GM10847 (cell line): ENCODE results near the gene RNF220.

Experiments used
- POLR2A ChIP-seq: IDR thresholded peaks from 2 replicates; pipeline ENCODE4 v1.6.1; 2011; ENCODE audit not compliant: insufficient read length; ENCODE audit errors: extremely low read depth

RNF220 gene

DNA sequence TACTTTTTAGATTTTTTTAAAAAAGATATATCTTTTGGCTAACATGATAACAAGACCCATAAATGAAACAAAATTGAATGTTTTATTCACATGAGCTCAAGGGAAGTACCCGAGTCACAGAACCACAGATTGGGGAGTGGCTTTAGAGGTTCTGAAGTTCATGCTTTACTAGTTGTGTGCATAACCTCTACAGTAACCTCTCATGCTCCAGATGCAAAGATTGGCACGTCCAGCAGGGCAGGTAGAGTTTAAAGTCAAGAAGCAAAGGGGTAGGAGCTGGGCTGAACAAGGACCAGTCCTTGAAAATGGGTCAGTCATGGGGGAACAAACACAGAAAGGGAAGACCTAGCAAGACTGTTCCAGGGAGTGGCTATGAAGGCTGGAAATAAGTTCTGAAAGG is 109.6 kb downstream of the RNF220 start:
- TF ChIP-seq POLR2A = no peak

DNA sequence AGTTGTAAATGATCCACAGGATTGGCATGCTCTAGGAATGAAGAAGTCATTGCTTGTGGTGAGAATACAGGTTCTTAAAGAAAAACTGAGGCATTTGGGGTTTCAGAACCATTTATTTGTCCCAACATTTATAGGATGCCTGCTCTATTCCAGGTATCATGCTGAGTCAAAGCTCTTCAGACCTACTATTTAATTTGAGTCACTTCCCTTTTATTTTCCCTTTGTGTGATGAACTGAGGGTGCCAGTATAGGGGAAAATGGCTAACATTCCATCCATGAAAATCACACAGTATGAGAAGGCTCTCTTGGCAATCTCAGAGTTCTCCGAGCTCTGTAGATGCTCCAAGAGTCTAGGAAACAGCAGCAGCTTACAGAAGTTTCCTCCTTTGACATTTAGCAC is 110.4 kb downstream of the RNF220 start:
- TF ChIP-seq POLR2A = no peak

DNA sequence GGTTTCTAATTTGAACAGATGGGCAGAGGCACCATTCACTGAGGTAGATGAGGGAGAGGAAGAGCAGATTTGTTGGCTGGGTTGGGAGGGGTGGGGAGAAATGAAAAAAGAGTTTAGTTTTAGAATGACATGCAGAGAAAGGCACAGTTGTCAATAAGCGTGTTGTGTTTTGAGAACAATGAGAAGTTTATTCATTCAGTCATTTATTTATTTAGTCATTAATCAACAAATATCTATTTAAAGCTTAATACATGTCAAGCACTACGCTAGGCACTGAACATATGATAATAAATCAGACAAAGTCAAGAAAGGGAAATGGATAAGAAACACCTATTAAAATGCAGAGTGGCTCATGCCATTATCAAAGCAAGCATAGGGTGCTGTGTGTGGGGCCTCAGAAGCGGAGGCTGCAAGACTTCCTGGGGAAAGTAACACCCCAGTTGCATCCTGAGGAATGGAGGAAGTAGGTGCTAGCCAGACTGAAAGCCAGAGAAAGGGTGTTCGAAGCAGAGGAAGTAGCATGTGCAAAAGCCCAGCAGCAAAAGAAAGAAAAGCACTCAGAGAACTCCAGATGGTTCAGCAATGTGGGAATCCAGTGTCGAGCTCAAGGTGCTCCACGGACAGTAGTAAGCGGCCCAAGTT is 114.1 kb downstream of the RNF220 start:
- TF ChIP-seq POLR2A = no peak

DNA sequence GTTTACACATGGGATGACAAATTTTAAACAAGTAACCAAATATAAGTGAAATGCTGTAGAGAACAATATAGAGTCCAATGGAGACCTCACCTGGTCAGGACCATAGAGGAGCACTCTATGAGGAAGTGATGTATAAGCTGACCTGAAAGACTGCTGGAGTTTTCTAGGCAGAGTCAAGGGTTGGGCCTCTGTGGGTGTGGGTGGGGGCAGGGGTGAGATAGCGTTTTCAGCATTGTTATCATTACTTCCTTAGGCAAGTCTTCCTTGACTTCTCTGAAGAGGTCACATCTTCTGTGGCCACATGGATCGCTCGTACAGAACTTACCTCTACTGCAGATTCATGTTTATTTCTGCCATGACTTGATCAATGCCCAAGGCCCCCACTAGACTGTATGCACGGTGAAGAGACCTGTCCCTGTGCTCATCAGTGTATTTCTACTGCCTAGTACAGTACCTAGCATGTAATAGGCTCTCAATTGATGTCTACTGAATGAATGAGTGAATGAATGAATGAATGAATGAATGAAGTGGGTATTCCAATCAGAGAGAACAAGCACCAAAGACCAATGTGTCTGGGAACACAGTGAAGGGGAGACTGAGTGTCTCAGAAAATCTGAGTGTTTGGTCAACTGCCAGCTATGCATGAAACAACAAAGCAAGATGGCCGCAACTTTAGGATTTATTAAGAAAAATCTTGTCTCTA is 116.5 kb downstream of the RNF220 start:
- no peak for TF ChIP-seq POLR2A

DNA sequence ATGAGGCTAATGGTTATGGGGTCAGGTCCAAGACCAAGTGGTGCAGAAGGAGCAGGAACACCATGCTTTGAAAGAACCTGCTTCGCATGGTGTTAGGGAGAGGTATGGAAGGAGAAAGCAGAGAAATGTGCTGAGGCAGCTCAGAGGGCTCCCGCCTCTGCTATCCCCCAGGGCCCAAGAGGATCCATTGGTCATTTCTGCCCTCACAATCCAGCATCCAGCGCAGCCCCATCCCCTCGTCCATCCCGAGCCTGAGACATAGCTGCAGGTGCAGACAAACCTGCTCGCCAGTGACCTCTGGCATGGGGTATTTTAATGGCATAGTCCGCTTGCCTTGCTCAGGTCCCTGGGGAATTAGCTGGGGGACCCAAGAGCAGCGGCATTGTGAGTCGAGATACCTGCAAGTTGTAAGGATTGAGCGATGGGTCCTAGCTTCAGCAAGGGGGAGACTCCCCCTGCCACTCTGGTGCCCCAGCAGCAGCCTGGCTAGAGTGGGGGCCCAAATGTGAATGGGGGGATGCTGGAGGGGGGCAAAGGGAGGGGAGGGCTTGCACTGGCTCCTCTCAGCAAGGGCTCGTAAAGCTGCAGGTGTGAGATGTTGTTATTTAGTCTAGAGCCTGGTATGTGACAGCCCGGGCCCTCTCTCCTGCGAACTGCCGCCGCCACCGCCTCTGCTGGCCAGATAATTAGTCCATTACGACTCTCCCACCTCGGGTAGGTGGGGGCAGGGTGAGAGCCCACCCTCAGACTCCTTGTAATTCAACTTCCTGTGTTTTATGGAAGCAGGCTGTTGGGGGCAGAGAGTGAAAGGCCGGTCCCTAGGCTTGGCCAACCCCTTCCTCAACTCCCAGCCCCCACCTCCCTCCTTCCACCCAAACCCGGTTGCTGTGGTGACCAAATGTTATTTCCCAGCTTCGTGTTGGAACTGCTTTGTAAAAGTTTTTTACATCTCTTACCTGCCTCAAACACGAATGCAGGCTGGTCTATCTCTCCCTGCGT is 118.8 kb downstream of the RNF220 start:
- no peak for TF ChIP-seq POLR2A

DNA sequence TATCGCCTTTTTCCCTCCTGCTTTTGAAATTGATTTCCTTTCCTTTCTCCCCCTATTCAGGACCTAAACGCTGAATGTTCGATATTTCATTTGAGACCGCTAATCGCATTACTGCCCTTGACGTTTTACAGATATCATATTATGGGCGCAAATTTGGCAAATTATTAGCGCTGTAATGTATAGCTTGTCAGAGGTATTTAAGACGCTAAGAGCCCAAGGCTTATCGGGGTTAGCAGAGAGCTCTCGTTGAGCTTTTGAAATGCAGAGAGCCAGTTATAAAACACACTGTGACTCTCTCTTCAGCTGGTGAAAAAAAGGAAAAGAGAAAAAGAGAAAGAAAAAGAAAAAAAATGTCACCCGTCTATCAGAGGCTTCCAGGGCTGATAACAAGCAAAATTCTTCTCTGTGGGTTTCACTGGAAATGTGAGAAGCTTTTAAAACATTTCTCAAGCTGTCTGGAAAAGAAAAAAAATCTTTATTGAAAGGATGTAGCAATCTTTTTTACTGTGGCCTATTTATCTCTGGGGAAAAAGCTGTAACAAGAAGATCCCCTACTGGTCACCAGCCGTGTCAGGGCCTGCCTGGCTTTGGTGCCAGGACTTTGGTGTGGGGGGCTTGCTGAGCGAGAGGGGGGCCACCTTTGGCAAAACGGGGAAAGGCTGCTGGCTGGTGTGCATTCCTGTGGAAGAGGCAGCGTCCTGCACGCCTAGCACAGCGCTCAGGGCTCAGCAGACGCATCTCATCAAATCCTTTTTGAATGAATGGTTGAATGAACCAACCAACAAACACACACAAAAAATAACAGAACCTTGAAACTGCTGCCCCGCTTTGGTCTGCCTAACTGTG is 119.8 kb downstream of the RNF220 start:
- TF ChIP-seq POLR2A = no peak

DNA sequence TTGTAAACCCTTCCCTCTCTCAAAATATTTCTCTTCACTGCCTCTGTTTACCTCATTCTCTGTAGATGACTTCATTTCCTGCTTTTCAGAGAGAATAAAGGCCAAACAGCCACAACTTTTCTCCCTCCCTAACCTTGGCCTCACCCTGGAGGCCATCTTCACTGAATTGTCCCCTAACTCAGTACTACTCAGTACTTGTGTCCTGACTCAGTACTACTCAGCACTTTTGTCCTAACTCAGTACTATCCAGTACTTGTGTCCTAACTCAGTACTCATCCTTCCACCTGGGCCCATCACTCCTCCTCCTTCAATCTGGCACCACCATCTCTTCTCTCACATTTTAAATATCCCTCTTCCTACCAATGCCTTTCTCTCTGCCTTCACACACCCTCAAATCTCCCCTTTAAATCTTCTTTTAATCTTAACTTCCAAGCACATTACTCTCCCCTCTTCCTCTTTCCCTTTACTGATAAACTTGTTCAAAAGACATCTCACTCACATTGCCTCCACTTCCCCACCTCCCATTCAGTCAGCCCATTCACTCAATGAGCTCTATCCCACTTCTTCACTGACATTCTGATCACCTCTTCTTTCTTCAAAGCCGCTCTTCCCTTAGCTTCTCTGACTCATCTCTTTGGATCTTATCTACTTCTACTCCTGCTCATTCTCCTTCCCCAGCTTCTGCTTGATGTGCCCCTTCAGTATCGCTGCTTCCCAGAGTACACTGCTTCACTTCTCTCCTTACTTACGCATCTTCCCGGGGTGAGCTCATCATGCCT is 121.4 kb downstream of the RNF220 start:
- no peak for TF ChIP-seq POLR2A

DNA sequence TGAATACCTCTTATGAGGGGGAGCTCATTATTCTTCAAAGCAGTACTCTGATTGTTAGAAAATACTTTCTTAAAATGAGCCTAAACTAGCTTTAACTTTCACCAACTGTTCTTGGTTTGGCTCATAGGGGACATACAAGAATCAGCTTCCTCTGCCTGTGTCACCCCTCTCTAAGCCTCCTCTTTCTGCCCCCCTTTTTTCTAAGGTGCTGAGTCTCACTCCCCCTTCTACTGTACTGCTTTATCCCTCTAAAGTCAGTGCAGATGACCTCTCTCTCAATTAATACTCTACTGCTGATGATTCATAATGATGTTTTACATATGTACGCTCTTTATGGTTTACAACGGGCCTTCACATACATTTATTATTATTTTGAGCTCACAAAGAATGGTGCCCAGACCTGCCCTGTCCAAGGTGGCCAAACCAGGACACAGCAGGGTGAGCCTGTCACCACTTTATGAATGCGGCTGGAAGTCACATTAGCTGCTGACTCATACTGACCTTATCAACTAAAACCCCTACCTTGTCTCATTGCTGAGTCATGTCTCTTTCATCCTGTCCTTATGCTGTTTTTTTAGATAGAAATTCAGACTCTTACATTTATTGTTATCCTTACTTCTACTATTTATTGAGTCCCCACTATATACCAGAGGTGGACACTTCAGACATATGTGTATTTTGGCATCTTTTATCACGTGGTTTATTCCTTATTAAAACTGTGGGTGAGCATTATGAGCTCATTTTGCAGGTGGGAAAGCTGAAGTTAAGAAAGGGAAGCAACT is 126.9 kb downstream of the RNF220 start:
- no peak for TF ChIP-seq POLR2A

DNA sequence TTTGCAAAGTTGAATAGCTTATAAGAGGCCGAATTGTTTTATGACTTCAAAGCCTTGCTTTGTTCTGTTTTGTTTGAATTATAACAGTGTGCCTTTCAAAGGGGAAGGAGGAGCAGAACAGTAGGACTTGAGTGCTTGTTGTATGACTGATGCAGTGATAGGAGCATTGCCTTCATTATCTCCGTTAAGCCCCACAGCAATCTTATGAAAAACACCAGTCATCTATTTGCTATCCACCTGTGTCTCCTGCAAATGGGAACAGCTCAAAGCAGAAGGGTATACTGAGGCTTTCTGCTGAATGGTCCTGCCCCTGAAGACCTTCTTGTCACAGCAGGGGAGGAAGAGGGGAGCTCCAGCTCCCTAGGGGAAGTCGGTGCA is 127.5 kb downstream of the RNF220 start:
- no peak for TF ChIP-seq POLR2A

DNA sequence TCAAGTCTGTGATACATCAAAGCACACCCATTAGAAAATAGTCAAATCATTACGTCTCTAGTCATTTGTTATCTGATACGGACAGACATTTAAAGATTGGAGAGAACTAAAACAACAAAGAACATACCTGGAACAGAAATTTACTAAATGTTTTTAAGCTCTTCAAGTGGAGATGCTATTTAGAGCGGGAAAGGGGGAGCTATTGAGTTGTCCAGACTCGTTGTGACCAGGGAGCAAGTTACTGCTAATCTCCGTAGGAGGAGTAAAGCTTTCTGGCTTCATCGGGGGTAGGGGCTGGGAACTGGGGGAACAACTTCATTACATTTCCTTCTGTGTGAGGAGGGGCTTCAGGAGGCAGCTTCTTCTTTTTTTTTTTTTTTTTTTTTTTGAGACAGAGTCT is 129.7 kb downstream of the RNF220 start:
- no peak for TF ChIP-seq POLR2A

DNA sequence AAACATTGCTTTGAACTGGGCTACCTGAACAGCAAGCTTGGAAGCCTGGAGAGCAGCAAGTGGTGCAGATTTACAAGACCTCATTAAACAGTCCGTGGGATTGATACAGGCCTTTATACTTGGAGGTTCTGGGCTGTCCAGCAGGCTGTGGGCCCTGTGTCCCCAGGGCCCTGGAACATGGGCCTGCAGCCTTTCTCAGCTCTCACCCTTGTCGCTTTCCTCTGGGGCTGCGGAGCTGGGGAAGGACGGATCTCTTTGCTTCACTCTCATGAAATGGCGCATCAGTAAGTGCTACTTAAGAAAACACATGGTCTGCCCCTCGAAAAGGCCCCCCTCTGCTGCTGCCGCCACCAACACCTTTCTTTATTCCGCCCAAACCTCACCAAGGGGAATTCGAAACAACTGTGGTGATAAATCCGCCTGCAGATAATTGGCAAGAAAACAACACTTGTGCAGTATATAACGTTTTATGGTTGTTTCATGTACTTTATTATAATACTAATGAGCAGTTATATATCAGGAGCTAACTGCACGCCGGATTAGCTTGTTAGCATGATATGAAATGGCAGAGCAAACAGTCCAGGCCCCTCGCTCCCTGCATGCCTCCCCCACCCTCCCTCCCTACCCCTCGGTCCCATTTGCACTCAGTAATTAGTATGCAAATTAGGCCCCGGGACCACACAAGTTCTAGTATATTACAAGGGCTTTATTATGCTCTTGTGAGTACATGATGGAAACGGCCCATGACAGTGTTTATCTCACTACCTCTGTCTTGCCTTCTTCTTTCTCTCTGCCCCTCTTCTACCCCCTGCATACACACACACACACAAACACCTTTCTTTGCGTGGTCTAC is 131.5 kb downstream of the RNF220 start:
- no peak for TF ChIP-seq POLR2A

DNA sequence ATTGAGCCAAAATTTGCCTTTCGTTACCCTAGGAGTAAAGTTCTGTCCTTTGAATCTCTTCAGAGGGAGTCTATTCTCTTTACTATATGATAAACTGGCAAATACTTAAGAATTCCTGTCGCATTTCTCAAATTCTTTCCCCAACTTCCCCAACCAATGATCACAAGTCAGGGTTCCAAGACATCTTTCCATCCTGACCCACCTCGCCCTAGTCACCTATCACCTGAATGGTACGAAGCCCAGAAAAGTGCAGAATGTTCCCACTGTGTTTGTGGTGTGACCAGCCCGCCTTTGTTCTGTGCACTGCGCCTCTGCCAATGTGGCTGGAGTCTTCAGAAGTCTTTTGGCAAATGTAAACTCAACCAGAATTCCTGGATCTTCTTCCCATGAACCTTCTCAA is 132.5 kb downstream of the RNF220 start:
- no peak for TF ChIP-seq POLR2A

DNA sequence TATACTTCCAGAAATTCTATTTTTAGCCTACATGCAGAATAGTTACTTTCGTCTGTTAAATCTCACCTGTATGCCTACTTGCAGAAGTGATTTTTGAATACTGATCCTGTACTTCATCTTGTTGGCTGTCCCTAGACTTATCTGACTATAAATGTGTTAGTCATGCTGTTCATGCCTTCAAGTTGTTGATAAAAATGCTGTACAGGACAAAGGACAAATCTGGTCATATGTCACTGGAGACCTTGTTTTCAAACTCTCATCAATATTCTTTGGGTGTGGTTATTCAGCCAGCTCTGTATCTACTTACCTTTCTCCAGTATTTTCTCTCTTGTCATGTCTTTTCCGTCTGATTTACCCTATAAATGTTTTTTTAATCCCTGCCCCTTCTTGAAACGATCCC is 132.9 kb downstream of the RNF220 start:
- TF ChIP-seq POLR2A = no peak
